Putamen (tissue), 1 donor: ENCODE measurements around the gene PSORS1C1.
"Not testable (repeated sequence)": the region's sequence is repeated elsewhere in the genome, so short reads cannot be mapped to it uniquely, and the experiment has no call there.

Experiments
- DNase-seq: peaks from one replicate; pipeline ENCODE4 v3.0.0-alpha.2; 2016; ENCODE audit warnings: low spot score

PSORS1C1 gene, protein sequence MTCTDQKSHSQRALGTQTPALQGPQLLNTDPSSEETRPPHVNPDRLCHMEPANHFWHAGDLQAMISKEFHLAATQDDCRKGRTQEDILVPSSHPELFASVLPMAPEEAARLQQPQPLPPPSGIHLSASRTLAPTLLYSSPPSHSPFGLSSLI

DNA sequence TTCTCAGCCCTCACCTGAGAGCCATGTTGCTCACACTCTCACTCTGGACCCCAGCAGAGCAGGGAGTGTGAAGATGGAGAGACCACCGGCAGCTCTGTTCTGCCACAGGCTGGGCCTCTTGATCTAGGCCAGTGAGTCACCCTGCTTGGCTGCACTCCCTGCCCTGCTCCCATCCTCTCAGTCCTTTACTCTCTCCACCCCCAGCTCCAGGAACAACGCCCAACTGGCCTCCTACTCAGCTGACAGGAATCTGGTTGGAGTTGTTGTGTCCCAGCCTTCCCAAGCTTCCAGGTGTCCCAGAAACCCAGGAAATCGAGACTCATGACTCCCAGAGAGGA is at the start of gene PSORS1C1:
TSS of gene PSORS1C1 (plus strand) at position 260 of the 338 bp plus-strand sequence. CDS start 14,833 bp downstream, outside the sequence.
- DNase-seq: no peak

DNA sequence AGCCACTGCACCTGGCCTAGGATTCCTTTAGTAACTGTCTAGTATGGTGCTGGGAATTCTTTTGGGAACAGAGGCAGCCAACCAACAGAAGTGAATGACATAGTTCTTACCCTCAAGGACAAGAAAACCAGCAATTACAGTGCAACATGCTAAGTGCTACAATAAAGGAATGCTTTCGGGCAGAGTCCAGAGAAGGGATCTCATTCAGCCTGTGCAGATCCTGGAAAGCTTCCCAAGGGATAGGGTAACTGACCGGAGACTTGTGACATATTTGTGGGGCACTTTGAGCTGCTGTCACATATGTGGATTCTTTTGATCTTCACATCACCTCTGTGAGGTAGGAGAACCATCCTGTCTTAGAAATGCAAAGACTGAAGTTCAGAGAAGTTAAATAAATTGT is 49.0 kb upstream of the PSORS1C1 start:
- DNase-seq: no peak

DNA sequence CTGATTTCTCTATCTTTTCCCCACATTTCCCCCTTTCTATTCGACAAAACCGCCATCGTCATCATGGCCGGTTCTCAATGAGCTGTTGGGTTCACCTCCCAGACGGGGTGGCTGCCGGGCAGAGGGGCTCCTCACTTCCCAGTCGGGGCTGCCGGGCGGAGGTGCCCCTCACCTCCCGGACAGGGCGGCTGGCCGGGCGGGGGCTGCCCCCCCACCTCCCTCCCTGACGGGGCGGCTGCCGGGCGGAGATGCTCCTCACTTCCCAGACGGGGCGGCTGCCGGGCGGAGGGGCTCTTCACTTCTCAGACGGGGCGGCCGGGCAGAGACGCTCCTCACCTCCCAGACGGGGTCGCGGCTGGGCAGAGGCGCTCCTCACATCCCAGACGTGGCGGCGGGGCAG is 47.6 kb upstream of the PSORS1C1 start:
- not testable (repeated sequence) for DNase-seq

DNA sequence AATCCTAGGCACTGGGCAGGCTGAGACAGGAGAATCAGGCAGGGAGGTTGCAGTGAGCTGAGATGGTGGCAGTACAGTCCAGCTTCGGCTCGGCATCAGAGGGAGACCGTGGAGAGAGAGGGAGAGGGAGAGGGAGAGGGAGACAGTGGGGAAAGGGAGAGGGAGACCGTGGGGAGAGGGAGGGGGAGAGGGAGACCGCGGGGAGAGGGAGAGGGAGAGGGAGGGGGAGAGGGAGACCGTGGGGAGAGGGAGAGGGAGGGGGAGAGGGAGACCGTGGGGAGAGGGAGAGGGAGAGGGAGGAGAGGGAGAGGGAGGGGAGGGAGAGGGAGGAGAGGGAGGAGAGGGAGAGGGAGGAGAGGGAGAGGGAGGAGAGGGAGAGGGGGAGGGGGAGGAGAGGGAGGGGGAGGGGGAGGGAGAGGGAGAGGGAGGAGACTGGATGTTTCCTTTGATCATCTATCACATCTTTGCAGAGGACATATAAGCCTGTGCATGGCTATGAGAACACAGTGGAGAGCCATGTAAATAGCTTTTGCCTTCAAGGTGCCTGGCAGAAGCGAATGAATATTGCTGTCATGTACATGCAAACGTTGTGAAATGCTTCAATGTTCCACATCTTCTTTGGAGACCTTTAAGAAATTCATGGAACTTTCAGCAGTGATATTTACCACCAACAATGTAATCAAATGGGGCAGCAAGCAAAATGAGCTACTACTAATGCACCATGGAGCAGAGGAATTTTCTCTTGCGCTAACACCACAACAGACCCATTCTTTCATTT is 46.5 kb upstream of the PSORS1C1 start:
- not testable (repeated sequence) for DNase-seq

DNA sequence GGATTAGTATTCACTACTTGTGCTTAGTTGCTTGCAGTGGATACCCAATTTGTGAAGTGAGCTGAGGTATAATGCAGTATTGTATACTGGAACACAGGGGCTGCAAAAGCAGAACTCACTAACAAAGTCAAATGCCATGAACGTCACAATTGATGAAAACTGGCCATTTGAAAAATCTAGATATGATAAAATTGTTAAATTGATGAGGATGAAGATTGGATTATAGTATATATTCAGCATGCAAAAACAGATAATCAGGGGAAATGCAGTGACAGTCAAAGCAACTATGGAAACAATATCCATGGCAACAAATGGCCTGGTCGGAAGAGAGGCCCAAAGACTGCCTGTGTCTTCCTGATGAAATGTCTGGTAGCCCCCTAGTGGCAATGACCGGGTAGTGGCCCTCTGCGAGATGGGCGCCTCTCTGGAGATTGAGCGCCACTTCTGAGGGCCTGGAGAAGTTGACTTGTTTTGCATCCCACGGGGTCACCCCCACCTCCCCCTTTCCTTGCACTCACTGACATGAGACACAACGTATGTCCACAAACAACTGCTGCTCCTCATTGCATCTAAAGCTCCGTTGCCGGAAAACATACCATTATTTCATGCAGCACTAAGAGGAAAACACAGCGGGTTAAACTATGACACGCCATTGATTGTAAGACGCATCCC is 45.8 kb upstream of the PSORS1C1 start:
- DNase-seq: peak; percentile 91

DNA sequence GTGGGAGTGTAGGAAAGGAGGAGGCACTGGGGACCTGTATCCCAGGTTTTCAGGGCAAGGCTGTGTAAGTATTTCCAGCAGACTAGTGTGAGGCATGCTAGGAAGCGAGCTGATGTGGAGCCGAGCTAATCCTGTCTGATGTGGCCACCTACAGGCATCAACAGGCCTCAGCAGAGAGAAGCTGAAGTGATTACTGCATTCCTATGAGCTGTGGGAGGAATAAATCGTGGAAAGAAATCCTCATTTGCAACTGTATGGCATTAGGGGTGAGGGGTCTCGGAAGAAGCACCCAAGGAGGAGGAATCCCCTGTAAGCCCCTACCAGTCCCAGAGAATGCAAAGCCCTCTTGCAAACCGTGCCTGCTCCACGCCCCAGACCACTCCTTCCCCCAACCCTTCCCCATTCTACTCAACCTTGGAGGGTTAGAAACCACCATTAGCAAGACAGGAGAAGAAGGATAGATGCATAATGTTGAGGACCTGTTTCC is 43.8 kb upstream of the PSORS1C1 start:
- peak; percentile 85 for DNase-seq

DNA sequence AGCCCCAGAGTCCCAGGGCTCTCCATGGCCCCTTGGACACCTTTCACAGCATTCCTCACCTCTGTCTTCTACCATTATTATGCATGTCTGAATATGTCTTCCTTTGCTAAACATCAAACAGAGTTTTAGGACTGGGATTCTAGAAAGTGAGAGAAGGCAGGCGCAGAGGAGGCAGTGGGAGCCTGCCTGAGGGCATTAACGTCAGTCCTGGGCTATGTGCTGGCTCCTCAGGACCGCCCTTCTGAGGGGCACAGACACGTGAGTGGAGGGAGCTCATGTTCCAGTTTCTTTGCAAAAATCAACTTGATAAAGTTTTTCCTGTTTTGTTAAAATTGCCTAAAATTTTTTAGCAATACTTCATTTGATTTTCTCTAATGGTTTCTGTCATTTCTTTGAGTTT is 40.2 kb upstream of the PSORS1C1 start:
- no peak for DNase-seq

DNA sequence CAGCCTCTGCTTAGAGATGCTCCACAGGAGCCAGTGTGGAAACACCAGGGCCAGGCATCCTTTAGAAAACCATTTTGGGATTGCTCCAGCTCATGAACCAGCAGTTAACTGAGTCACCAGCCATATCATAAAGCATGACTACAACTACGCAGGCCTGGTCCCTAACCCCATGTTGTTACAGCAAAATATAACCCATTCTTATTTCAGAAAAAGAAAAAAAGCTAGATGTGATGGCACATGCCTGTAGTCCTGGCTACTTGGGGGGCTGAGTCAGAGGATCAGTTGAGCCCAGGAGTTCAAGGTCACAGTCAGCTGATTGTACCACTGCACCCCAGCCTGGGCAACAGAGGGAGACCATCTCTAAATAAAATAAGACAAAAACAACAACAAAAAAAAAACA is 39.1 kb upstream of the PSORS1C1 start:
- no peak for DNase-seq

DNA sequence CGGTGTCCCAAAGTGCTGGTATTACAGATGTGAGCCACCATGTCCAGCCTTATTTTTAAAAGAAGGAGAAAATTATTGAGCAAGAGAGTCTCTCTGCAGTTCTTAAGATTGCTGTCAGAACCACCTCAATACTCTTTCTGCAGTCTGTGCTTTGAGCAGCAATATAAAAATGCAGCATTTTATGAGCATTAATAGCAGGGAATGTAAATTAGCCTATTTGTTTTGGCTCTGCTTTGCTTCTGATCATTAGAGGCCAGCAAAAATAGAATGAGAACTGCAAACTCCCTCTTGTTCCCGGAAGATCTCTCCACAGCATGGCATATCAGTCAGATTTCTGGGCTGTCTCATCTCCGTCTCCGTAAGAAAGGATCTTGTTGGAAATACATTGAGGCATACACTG is 38.0 kb upstream of the PSORS1C1 start:
- no peak for DNase-seq

DNA sequence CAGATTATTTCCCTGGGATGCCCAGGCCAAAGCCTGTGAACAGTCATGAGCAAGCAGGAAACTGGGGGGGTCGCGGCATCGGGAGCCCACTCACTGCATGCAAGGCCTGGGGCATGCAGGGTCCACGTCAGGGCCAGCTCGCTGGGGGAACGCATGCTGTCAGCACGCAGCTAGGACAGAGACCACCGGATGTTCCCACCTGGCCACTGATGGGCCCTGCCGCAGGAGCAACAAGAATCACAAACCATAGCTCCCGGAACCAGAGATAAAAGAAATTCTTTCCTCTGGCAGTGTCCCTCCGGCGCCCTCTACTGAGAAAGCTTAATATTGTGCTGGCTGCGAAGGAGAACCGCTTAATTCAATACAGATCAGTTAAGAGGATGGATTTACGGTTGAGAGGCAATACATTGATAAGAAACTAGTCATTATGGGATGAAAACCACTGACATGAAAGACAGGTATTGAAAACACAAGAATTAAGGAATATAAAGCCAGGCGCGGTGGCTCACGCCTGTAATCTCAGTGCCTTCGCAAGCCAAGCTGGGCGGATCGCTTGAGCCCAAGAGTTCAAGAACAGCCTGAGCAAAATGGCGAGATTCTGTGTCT is 34.8 kb upstream of the PSORS1C1 start:
- peak; percentile 77 for DNase-seq

DNA sequence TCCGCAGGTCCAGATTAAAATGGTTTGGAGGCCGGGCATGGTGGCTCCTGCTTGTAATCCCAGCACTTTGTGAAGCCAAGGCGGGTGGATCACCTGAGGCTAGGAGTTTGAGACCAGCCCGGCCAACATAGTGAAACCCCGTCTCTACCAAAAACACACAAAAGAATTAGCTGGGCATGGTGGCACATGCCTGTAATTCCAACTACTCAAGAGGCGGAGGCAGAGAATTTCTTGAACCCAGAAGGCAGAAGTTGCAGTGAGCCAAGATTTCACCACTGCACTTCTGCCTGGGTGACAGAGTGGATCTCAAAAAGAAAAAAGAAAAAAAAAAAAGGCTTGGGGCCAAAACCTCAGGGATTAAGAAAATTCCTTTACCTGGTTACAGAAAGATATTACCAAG is 32.7 kb upstream of the PSORS1C1 start:
- no peak for DNase-seq

DNA sequence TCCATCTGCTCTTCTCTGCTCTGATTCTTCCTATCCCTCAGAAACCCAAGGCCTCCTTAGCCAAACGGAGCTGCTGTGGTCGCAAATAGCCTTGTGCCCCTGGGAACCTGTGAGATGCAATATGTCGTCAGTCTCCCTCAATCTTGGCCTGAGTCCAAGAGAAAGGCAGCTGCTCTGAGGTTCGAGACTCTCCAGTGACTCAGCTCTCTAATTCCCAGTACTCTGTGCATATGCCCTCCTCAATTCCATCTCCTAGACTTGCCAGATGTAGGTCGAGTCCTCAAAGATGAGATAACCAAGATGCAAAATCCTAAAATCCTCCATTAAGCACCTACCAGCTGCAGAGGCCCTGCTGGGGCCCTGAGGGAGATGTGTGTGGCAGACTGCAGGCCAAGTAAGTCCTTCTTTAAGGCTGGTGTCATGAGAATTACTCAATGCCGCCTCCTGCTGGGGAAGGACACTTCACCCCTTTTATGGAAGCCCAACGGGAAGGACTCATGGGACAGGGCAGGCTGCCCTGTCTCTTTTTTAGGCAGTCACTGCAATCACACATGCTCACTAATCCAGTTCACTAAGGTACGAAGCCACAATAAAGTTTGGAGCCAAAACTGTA is 30.8 kb upstream of the PSORS1C1 start:
- DNase-seq: no peak

DNA sequence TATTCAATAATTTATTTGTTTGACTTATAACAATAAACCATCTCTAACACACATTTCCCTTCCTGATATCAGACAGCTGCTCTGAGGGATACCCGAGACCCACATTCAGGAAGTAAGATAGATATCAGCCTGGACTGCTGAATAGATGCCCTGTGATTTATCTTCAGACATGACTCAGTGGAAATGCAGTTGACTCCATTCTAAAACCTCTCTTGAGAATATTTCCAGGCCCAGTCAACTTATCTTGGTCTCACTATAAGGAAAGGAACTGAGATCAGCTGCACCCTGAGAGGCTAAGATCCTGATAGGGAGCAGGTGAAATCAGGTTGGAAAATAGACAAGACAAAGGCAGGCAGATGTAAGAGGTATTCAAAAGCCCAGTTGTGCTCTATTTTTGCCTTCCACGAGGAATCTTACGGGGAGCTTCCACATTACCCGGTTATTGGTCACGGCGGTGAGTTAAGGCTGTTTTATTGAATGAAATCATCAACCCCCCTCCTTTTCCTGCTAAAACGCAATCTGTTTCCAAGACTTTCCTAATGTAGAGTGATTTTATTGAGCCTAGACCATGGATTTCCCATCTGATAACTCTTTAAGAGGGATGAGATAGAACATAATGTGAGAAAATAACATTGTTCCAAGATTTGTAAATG is 27.7 kb upstream of the PSORS1C1 start:
- DNase-seq: no peak

DNA sequence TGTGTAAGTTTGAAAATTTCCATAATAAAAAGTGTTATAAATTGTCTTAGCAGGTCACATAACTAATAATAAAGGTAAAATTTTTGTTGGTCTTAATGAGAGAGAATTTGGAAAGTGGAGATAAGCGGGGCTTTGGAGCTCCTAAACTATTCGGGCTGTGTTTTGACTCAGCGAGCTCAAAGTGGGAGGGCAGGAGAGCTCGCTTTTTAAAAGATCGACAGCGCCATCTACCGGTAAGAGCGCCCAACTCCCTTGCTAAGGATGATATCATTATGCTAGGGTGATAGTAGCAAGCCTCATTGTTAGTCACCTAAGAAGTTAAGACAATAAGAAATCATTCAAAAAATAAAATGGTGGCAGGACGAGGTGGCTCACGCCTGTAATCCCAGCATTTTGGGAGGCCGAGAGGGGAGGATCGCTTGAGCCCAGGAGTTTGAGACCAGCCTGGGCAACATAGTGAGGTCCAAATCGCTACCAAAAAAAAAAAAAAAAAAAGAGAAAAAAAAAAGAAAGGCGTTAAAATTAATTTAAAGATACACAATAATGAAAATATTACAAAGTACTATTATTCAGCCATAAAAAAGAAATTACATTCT is 27.0 kb upstream of the PSORS1C1 start:
- peak; percentile 87 for DNase-seq

DNA sequence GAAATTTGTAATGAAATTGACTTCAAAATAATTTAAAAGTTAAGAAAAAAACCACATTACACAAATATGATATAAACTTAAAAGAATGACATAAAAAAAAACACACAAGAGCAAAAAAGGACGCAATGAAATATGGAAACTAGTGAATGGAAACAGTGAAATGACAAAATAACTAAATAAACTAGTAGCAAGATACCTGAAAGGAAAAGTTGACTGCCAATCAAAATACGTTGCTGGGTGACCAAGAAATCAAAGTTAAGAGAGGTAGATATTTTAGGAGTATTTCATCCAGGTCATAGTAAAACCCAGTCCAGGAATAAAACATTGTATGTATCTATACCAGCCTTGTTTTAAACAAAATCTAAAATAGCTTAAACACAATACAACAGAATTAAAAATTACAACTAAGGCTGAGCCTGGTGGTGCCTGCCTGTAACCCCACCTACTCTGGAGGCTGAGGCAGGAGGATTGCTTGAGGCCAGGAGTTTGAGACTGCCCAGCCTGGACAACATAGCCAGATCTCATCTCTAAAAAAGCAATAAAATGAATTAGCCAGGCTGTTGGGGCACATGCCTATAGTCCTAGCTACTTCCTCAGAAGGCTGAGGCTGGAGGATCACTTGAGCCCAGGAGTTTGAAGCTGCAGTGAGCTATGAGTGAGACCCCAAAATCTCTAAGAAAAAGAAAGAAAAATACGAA is 24.2 kb upstream of the PSORS1C1 start:
- DNase-seq: no peak

DNA sequence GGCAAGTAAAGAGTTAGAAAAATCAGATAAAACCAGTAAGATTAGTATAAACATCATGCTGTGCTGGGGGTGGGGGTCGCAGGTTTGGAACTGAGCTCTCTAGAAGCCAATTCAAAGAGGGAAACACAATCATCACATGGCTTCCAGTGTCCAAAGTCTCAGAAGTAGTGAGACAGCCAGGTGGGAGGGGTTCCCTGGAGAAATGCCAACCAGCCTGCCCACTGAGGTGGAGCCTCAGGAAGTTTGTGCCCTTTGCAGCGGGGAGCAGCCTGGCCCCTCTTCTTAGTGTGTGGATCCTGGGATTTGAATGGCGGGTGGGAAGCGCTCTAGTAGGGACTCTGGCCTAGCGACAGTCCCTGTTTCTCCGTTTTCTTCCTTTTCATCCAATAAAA is 23.6 kb upstream of the PSORS1C1 start:
- DNase-seq: no peak

DNA sequence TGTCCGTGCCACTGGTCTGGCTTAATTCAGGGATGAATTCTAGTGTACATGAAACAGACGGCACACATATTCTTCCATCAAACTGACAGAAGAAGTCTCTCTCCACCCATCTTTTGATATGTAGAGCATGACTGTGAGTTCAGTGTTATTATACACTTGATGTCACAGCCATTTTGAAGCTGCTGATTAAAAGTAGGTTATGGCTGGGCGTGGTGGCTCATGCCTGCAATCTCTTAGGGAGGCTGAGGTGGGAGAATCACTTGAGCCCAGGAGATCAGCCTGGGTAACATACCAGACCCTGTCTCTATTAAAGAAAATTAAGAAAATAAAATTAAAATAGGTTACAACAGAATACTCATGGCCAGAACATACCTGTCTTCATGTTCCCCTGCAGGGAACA is 22.9 kb upstream of the PSORS1C1 start:
- DNase-seq: no peak

DNA sequence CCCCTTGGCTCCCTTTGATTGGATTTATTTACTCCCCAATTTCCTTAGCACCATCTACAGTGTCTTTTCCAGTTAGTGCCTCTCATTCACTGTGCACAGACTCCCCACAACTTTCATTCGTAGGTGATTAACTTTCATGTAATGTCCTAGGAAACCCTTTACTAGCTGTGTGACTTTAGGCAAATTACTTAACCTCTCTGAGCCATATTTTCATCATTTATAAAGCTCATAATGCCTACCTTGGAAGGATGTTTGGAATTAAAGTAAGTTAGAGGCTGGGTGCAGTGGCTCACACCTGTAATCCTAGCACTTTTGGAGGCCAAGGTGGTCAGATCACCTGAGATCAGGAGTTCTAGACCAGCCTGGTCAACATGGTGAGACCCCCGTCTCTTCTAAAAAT is 22.4 kb upstream of the PSORS1C1 start:
- no peak for DNase-seq

DNA sequence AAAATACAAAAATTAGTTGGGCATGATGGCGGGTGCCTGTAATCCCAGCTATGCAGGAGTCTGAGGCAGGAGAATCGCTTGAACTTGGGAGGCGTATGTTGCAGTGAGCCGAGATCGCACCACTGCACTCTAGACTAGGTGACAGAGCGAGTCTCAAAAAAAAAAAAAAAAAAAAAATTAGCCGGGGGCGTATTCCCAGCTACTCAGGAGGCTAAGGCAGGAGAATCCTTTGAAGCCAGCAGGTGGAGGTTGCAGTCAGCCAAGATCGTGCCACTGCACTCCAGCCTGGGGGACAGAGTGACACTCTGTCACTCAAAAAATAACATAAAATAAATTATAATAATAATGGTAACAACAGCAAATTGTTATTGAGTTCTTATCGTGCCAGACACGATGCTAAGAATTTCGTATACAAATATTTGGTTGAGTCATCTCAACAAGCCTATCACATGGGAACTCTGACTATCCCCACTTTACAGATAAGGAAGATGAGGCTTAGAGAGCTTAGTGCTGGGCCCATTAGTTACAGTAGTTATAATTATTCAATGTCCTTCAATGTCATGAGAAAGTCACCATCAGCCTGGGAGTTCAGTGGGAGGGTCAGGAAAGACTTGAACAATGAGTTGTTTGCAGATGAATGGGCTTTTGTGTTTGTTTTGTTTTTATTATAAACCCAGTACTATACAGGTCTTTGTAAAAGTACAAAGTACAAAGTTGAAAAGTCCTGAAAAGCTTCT is 21.7 kb upstream of the PSORS1C1 start:
- no peak for DNase-seq

DNA sequence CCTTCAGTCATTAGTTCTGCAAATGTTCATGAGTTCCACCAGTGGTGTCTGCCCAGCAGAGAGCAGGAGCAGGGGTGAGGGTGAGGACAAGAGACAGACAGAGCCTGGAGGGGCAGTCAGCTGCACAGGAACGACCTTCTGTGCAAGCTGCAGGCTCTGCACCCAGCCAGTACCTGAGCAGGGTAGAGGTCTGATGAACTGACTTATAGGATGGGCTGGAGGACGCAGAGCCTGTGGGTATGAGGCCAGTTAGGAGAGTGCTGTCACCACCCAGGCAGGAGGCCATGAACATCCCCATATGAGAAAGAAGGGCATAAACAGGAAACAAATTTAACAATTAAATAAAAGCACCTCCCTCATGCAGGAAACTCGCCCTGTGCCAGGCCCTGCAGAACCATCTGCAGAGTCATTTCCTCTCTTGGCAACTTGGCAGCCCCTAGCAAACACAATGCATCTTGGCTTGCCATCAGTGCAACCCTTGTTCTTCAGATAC is 20.2 kb upstream of the PSORS1C1 start:
- DNase-seq: no peak
